ENCODE results near the gene SEMA5A. TPM values are rescaled to one million over a fixed set of nuclear protein-coding genes. Genes with fewer than 3 reads are reported as not detected.

SEMA5A gene
- total RNA-seq, 3 donors from 2014 or later, result 3.0 to 35.4 (median 25.9) TPM

DNA sequence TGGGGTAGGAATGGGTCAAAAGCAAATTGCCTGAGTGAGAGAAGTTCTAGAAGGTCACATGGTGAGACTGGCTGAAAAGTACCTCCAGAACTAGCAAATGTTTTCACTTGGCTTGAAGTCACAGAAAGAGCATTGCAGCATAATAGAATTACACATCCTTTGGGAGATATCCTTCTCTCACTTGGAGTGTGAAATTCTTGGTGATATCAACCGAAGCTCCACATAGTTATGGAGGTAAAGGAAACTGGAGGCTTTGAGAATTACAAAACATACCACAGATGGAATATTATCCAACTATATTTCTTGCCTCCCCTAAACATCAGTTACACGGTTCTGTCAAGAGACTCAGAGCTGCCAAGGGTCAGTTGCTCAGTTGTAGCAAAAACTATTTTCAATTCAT is 182.4 kb downstream of the SEMA5A start:
- no peak for TF ChIP-seq POLR2A (IDR thresholded peaks at IDR 0.05)
- TF ChIP-seq, protein P1, sequence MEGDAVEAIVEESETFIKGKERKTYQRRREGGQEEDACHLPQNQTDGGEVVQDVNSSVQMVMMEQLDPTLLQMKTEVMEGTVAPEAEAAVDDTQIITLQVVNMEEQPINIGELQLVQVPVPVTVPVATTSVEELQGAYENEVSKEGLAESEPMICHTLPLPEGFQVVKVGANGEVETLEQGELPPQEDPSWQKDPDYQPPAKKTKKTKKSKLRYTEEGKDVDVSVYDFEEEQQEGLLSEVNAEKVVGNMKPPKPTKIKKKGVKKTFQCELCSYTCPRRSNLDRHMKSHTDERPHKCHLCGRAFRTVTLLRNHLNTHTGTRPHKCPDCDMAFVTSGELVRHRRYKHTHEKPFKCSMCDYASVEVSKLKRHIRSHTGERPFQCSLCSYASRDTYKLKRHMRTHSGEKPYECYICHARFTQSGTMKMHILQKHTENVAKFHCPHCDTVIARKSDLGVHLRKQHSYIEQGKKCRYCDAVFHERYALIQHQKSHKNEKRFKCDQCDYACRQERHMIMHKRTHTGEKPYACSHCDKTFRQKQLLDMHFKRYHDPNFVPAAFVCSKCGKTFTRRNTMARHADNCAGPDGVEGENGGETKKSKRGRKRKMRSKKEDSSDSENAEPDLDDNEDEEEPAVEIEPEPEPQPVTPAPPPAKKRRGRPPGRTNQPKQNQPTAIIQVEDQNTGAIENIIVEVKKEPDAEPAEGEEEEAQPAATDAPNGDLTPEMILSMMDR (IDR thresholded peaks at IDR 0.05), result no peak
- no peak for TF ChIP-seq POLR2AphosphoS5 (IDR thresholded peaks at IDR 0.05)
- no peaks in the 10 kb centered on the region for H3K36me3 ChIP-seq
- no peaks in the 10 kb centered on the region for H3K27me3 ChIP-seq
- H3K9me3 ChIP-seq, result no peaks in the 10 kb centered on the region
- no peaks in the 10 kb centered on the region for H3K4me1 ChIP-seq
- DNase-seq (ENCODE audit: low spot score in 2 of 2), result no peak
- H3K27ac ChIP-seq, result peak overlapping the region in 1 of 2 donors; percentile 33
- intact Hi-C loops (cut with DNase I; ENCODE audit: low total_unique reads), result no loop called here
- no peak overlapping the region for H3K4me3 ChIP-seq

DNA sequence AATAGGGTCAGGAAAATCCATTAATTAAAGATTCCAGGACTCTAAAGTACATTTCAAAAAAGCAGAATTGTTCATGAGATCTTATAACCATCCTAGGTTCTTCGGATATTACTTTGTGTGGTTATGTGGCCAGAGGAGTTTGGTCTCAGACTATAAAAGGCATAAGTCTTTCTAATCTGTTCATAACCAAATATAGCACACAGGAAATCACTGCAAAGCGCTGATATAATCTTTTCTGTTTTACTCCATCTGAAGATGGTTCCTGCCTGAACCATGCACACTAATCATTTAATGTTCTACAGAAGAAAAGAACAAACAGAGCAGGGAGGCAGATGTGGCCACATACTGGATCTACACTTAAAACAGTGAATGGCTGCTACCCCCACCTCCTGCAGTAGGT is 182.8 kb downstream of the SEMA5A start:
- DNase-seq (ENCODE audit: low spot score in 2 of 2), result no peak
- Histone ChIP-seq H3K27ac (peak overlapping the region in 1 of 2 donors; percentile 33), H3K4me1 (no peaks in the 10 kb centered on the region), H3K9me3 (no peaks in the 10 kb centered on the region), H3K4me3 (no peak overlapping the region), H3K36me3 (no peaks in the 10 kb centered on the region), H3K27me3 (no peaks in the 10 kb centered on the region)
- TF ChIP-seq POLR2AphosphoS5 (IDR thresholded peaks at IDR 0.05) (no peak), POLR2A (IDR thresholded peaks at IDR 0.05) (no peak)
- TF ChIP-seq, protein P1 (IDR thresholded peaks at IDR 0.05), result no peak
- intact Hi-C loops (cut with DNase I; ENCODE audit: low total_unique reads), result no loop called here

DNA sequence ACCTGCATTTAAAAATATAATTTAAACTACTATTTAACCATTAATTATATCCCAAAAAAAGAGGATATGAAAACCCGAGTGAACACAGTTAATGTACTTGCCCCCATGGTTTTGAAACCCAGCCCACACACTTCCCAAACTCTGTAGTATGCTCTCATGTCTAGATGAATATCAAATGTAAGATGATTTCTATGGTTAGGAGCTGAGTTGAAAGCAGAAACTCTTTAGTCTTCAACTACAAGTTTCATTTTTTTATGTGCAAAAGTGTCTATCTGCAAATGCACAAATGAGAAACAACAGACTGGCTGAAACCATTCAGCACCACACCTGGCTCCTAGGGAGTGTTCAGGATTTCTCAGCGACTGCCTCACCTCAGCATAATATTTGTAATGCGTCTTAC is 183.3 kb downstream of the SEMA5A start:
- no peaks in the 10 kb centered on the region for H3K36me3 ChIP-seq
- no peaks in the 10 kb centered on the region for H3K9me3 ChIP-seq
- H3K4me1 ChIP-seq, result no peaks in the 10 kb centered on the region
- TF ChIP-seq POLR2A (IDR thresholded peaks at IDR 0.05), result no peak
- TF ChIP-seq POLR2AphosphoS5 (IDR thresholded peaks at IDR 0.05), result no peak
- TF ChIP-seq, protein P1 (IDR thresholded peaks at IDR 0.05), result no peak
- intact Hi-C loops (cut with DNase I; ENCODE audit: low total_unique reads), result no loop called here
- no peak for DNase-seq (ENCODE audit: low spot score in 2 of 2)
- no peak overlapping the region for H3K4me3 ChIP-seq
- no peaks in the 10 kb centered on the region for H3K27me3 ChIP-seq
- H3K27ac ChIP-seq, result no peak overlapping the region

DNA sequence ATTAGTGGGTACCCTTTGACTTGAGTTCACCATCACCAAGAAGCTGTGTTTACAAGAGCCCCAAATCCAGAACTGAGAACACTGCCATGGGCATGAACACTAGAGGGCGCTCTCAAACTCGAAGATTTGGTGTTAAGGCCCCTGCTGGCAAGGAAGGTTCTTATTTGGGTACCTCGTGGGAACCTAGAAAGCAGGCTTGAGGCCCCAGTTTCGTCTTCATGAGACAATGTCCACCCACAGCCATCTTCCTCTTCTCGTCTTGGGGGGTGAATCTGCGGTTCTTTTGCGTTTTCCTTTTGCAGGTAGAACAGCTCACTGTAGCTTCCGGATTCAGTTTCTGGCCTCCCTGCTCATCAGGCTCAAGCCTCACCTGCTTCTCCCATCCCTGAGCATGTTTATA is 184.0 kb downstream of the SEMA5A start:
- DNase-seq (ENCODE audit: low spot score in 2 of 2), result no peak
- H3K27ac ChIP-seq, result no peak overlapping the region
- no peaks in the 10 kb centered on the region for H3K27me3 ChIP-seq
- TF ChIP-seq POLR2A (IDR thresholded peaks at IDR 0.05), result no peak
- TF ChIP-seq, protein P1 (IDR thresholded peaks at IDR 0.05), result peak in 2 of 3 donors; percentile 13 to 35
- intact Hi-C loops (cut with DNase I; ENCODE audit: low total_unique reads), result no loop called here
- H3K36me3 ChIP-seq, result no peaks in the 10 kb centered on the region
- no peaks in the 10 kb centered on the region for H3K4me1 ChIP-seq
- H3K4me3 ChIP-seq, result no peak overlapping the region
- H3K9me3 ChIP-seq, result no peaks in the 10 kb centered on the region

DNA sequence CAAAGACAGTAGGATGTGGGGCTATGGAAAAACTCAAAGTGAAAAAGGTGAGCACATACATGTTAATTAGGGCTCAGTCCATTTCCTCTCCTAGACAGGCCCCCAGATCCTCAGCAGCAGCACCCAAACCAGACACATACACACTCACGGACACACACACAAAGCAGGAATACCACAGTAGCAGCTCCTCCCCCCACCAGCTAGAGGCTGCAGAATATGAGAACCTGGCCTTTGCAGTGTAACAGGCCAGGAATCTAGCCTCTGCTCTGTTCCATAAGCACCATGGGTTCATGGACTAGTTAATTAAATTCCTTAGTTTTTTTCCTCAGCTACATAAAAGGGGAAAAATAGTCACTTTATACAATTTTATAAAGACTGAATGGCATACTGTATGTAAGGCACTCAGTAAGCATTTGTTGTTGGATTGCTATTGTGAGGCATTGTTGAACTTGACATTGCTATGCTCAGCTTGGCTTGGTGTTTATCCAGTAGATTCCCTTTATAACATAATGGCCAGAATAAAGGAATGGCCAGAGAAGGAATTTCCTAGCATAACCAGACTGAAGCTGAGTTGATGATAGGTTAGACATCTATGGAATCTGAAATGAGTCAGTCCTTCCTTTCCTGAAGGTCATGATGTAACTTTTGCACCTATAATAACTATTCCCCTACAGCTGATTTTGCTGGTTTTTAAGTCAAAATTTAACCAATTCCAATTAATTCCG is 186.8 kb downstream of the SEMA5A start:
- H3K36me3 ChIP-seq, result no peaks in the 10 kb centered on the region
- intact Hi-C loops (cut with DNase I; ENCODE audit: low total_unique reads), result no loop called here
- DNase-seq (ENCODE audit: low spot score in 2 of 2), result no peak
- no peaks in the 10 kb centered on the region for H3K9me3 ChIP-seq
- H3K27me3 ChIP-seq, result no peaks in the 10 kb centered on the region
- H3K27ac ChIP-seq, result no peak overlapping the region
- TF ChIP-seq, protein P1 (IDR thresholded peaks at IDR 0.05), result no peak
- no peak for TF ChIP-seq POLR2AphosphoS5 (IDR thresholded peaks at IDR 0.05)
- TF ChIP-seq POLR2A (IDR thresholded peaks at IDR 0.05), result no peak
- no peaks in the 10 kb centered on the region for H3K4me1 ChIP-seq
- no peak overlapping the region for H3K4me3 ChIP-seq

All from breast epithelium (tissue), 4 donors.